ENCODE results near the gene WDR59. TPM values are rescaled to one million over a fixed set of nuclear protein-coding genes. Genes with fewer than 3 reads are reported as not detected.
"Not testable (repeated sequence)": the region's sequence is repeated elsewhere in the genome, so short reads cannot be mapped to it uniquely, and the experiment has no call there.

The WDR59 gene
- total RNA-seq, 4 donors from 2014 or later, result 29.2 to 61.4 (median 45.6) TPM

DNA sequence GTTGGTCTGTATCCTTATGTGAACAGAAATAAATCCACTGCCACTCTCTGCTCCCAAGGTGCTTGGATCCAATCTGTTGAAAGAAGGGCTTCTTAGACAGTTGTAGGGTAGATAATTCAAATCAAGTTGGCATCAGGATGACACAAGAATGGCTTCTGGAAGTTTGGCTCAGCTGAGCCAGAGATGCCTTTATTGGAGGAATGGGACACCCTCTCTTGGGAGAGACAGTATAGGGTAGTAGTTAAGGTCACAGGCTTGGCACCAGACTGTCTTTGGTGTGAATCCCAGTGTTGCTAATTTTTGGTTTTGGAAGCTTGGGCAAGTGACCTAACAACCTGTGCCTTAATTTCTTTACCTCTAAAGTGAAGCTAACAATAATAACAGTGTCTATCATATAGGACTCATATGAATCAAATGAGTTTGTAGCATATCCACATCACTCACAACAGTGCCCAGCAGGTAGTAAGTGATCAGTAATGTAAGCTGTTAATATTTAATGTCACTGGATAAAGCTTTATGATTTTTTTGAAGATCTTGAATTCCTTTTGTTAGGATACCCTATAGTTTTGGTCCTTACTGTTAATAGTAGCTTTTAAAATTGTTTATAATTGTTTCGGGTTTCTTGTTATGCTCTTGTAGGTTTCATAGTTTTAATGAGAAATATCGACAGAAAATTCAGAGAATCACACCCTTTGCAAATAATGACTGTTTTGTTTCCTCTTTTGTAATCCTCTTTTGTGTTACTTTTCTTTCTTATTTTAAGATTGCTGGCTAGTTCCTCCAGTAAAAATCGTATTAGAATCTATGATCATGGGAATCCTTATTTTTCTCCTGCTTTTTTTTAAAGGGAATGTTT, 33.0 kb upstream of the WDR59 start:
- H3K4me3 ChIP-seq, result no peak overlapping the region
- TF ChIP-seq EP300 (IDR thresholded peaks at IDR 0.05), result no peak
- TF ChIP-seq POLR2A (IDR thresholded peaks at IDR 0.05), result no peak
- TF ChIP-seq, protein P1, sequence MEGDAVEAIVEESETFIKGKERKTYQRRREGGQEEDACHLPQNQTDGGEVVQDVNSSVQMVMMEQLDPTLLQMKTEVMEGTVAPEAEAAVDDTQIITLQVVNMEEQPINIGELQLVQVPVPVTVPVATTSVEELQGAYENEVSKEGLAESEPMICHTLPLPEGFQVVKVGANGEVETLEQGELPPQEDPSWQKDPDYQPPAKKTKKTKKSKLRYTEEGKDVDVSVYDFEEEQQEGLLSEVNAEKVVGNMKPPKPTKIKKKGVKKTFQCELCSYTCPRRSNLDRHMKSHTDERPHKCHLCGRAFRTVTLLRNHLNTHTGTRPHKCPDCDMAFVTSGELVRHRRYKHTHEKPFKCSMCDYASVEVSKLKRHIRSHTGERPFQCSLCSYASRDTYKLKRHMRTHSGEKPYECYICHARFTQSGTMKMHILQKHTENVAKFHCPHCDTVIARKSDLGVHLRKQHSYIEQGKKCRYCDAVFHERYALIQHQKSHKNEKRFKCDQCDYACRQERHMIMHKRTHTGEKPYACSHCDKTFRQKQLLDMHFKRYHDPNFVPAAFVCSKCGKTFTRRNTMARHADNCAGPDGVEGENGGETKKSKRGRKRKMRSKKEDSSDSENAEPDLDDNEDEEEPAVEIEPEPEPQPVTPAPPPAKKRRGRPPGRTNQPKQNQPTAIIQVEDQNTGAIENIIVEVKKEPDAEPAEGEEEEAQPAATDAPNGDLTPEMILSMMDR (IDR thresholded peaks at IDR 0.05), result no peak
- H3K36me3 ChIP-seq, result no peaks in the 10 kb centered on the region
- WGBS, 2 donors, result 33 to 38% methylated on average over 3 of the region's 3 CpGs
- peak overlapping the region in 2 of 4 donors; percentile 28 to 44 for H3K27ac ChIP-seq
- no peak for DNase-seq (ENCODE audit: low spot score in 2 of 2)
- H3K4me1 ChIP-seq, result peaks cover 0 to 25% (median 9%) of the 10 kb centered on the region in 4 donors
- H3K9me3 ChIP-seq, result peaks cover 0 to 8% (median 0%) of the 10 kb centered on the region in 4 donors
- H3K27me3 ChIP-seq, result no peaks in the 10 kb centered on the region

DNA sequence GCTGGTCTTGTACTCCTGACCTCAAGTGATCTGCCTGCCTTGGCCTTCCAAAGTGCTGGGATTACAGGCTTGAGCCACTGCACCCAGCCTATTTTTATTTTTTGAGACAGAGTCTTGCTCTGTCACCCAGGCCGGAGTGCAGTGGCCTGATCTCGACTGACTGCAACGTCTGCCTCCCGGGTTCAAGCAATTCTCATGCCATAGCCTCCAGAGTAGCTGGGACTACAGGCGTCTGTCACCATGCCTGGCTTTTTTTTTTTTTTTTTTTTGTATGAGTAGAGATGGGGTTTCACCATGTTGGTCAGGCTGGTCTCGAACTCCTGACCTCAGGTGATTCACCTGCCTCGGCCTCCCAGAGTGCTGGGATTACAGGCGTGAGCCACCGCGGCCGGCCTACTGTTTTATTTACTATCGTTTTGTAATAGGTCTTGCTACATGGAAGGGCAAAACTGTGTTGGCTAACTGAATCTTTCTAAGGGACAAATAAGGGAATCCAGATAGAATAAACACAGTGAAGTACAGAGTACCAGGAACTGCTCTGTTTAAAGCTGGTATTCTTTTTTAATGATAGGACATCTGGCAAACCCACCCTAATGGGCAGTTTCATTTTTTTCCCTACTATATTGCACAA, 31.6 kb upstream of the WDR59 start:
- H3K36me3 ChIP-seq; H3K27me3 ChIP-seq; DNase-seq (ENCODE audit: low spot score in 2 of 2); H3K9me3 ChIP-seq; H3K4me3 ChIP-seq: not testable (repeated sequence)
- Histone ChIP-seq H3K27ac (peak overlapping the region in 2 of 4 donors; percentile 9 to 44), H3K4me1 (peaks cover 0 to 38% (median 19%) of the 10 kb centered on the region in 4 donors)
- 93 to 94% methylated on average over 12 of the region's 12 CpGs for WGBS, 2 donors

DNA sequence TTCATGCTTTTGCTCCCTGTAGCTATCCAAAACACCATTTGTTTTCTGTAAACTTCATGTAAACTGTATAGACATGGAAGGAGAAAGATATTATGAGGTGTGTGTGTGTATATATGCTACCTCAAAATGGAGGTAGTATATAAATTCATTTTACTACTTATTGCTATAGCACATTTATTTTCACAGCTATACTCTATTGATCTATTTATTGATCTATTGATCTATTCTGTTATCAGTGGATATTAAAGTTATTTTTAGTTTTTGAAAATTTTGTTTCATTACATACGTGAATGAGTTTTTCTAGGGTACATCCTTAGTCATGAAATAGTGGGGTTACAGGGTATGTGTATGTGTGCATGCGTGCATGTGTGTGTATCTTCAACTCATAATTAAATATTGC, 29.4 kb upstream of the WDR59 start:
- Histone ChIP-seq H3K36me3 (no peaks in the 10 kb centered on the region), H3K27me3 (no peaks in the 10 kb centered on the region), H3K4me3 (no peak overlapping the region), H3K4me1 (peaks cover 0 to 55% (median 24%) of the 10 kb centered on the region in 4 donors), H3K9me3 (no peaks in the 10 kb centered on the region), H3K27ac (peak overlapping the region in 1 of 4 donors; percentile 95)
- no peak for DNase-seq (ENCODE audit: low spot score in 2 of 2)
- 91 to 95% methylated on average over 2 of the region's 2 CpGs for WGBS, 2 donors
- TF ChIP-seq EP300 (IDR thresholded peaks at IDR 0.05), result no peak
- TF ChIP-seq POLR2A (IDR thresholded peaks at IDR 0.05), result no peak
- TF ChIP-seq, protein P1 (IDR thresholded peaks at IDR 0.05), result no peak

DNA sequence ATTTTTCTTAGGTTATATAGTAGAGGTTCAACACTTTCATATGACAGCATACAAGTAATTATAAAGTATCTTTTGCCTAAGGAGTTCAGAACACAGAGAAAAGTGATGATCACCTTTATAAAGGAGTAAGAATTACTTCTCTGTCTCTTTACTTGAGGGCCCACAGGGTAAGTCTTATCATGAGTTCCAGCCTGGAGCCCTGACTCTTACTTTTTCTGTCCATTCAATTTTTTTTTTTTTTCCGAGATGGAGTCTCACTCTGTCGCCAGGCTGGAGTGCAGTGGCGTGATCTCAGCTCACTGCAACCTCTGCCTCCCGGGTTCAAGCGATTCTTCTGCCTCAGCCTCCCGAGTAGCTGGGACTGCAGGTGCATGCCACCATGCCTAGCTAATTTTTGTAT, 28.2 kb upstream of the WDR59 start:
- 92 to 94% methylated on average over 6 of the region's 6 CpGs for WGBS, 2 donors
- not testable (repeated sequence) for H3K27me3 ChIP-seq; H3K9me3 ChIP-seq; DNase-seq (ENCODE audit: low spot score in 2 of 2); H3K36me3 ChIP-seq; H3K4me3 ChIP-seq
- H3K27ac ChIP-seq, result peak overlapping the region in 3 of 4 donors; percentile 65 to 95 (median 89)
- peaks cover 0 to 50% (median 20%) of the 10 kb centered on the region in 4 donors for H3K4me1 ChIP-seq

- Histone ChIP-seq H3K4me3 (peak overlapping the region in 1 of 4 donors; percentile 9), H3K4me1 (peaks cover 0 to 48% (median 19%) of the 10 kb centered on the region in 4 donors), H3K27ac (peak overlapping the region; percentile 46 to 95 (median 77)), H3K9me3 (no peaks in the 10 kb centered on the region), H3K36me3 (no peaks in the 10 kb centered on the region), H3K27me3 (no peaks in the 10 kb centered on the region)
- no peak for DNase-seq (ENCODE audit: low spot score in 2 of 2)
- TF ChIP-seq, protein P1 (IDR thresholded peaks at IDR 0.05), result no peak
- TF ChIP-seq POLR2A (IDR thresholded peaks at IDR 0.05) (no peak), EP300 (IDR thresholded peaks at IDR 0.05) (peak in 1 of 2 donors; percentile 43)
- 53 to 56% methylated on average over 8 of the region's 8 CpGs for WGBS, 2 donors
These were observed 27.6 kb upstream of the WDR59 start for GRCh38 chr16:75012380-75013081.

Measured in tibial nerve (tissue), 4 donors.